Left renal pelvis (tissue), 4 donors: Measurements from ENCODE around the gene GRID2IP. TPM values are rescaled to one million over a fixed set of nuclear protein-coding genes. Genes with fewer than 3 reads are reported as not detected.
"Not testable (repeated sequence)": the region's sequence is repeated elsewhere in the genome, so short reads cannot be mapped to it uniquely, and the experiment has no call there.

Experiments
- DNase-seq, 4 donors: peaks; one replicate each; pipeline ENCODE4 v3.0.0-alpha.2; 2013; ENCODE audit warnings: low read depth in 4 of 4, low spot score in 3 of 4
- polyA plus RNA-seq, 4 donors: library from polyadenylated mRNA; unstranded; fragments of 120-200 nt; gene quantifications; one replicate each; pipeline ENCODE4 v1.2.1, GENCODE V29; 2013; ENCODE audit not compliant: insufficient read length in 4 of 4

The GRID2IP gene
- polyA plus RNA-seq, 4 donors: 0.16 to 1.2 (median 0.67) TPM

DNA sequence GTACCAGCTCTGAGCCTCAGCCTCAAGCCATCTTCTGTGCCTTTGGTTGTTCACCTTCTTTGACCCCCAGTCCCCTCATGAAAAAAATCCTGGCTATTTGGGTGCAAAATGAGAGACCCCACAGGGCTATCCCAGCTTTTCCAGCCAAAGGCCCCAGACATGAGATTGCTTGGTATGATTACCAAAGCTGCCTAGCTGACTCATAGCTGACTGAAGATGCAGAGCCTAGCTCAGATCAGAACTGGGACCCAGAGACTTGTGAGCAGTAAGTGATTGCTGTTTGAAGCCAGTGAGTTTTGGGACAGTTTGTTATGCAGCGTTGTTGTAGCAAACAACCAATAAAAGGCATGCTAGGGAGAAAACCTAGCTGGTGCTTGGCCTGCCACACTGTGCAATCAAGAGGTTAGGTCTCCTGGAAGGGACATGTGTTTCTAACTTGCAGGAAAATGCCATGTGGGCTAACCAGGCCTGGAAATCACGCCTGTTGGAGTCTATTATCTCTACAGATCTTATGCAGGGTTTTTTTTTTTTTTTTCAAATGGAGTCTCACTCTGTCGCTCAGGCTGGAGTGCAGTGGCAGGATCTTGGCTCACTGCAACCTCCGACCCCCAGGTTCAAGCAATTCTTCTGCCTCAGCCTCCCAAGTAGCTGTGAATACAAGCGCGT is 55.5 kb downstream of the GRID2IP start:
- DNase-seq: no peak

DNA sequence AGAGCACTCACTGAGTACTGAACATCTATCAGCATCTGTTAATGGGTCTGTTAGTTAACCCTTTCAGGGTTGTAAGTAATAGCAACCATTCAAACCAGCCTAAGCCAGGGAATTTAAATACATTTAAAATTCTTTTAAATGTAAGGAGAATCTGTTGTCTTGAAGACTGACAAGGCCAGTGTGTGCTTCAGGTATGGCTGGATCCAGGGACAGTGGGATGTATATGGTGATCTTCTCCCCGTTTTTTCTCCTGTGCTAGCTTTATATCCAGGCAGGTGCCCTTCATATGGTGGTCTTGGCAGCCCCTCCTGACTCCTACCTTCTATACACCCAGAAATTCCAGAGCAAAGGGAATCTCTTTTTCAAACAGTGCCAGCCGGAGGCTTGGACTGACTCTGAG is 56.9 kb downstream of the GRID2IP start:
- DNase-seq: no peak

DNA sequence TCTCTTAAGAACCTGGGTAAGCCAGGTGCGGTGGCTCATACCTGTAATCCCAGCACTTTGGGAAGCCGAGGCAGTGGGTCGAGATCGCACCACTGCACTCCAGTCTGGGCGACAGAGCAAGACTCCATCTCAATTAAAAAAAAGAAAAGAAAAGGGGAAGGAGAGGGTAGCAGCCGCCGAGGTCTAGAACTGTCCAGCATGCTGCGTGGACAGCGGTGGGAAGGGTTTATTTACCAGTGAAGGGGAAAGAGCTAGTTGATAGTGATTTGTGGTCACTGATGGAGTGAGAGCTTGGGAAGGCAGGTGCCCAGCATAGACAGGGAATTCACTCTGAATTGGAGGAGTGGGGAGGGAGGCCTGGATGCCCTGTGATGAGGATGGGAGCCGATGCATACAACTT is 60.1 kb downstream of the GRID2IP start:
- no peak for DNase-seq

DNA sequence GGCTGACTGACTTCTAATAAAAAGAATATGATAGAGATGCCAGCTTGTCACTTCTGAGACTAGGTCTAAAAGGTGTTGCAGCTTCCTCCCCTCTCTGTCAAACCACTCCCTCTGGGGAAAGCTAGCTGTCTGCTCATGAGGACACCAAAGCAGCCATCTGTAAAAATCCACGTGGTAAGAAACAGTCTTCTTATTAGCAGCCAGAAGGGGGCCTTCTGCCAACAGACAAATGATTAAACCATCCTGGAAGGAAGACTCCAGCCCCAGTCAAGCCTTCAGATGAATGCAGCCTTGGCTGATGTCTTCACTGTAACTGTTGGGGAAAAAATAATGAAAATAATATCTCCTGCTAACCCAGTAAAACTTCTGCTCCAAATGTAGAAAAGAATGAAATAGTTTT is 61.6 kb downstream of the GRID2IP start:
- no peak for DNase-seq

DNA sequence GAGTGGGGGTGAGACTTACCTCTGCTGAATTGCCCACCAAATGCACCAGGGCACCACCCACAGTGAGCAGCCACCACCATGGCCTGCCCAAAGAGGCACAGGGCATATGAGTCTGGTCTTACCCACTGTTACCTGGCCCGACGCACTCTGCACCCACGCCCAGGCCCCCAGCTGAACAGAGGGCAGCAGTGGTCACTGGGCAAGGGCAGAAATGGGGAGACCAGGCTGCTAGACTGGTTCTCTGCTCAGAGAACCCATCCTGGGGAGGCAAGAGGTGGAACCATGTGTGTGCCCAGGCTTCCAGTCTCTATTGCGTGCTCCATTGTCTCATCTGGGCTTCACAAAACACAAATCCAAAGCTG is 64.1 kb downstream of the GRID2IP start:
- DNase-seq: no peak

DNA sequence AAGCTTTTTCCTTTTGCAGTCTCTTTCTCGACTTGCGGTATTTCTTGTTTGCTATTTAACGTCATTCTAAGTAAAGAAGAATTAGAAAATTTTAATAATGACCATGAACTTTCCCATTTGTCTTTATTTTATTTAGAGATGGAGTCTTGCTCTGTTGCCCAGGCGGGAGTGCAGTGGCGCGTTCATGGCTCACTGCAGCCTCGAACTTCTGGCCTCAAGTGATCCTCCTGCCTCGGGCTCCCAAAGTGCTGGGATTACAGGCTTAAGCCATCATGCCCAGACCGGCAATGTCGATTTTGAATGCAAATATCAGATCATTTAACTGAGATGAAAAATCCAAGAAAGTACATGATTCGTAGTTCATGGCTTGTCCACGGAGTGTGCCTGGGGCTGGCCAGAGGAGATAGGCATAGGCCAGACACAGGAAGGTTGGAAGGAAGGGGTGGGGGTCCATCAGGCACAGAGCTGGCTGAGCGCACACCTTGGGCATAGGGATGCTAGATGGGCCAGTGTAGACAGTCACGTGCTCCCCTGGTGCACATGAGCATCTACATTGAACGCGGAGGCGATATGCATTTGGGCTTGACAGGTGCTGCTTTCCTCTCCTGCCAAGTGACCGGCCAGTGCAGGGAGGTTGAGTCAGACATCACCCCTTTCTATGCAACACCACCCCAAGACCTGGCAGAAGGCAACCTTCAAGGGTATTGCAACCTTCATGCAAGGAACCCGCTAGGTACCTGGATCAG is 64.7 kb downstream of the GRID2IP start:
- DNase-seq: no peak

DNA sequence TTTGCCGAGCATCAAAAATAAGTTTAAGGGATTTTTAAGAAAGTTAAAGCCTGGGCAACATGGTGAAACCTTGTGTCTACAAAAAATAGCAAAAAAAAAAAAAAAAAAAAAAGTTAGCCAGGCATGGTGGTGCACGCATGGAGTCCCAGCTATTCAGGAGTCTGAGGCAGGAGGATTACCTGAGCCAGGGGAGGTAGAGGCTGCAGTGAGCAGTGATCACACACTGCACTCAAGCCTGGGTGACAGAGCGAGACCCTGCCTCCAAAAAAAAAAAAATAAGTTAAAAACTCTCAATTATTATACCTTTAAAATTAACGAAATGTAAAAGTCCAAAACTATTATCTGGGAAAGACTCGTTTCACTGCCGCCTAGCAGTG is 68.5 kb downstream of the GRID2IP start:
- DNase-seq: no peak

DNA sequence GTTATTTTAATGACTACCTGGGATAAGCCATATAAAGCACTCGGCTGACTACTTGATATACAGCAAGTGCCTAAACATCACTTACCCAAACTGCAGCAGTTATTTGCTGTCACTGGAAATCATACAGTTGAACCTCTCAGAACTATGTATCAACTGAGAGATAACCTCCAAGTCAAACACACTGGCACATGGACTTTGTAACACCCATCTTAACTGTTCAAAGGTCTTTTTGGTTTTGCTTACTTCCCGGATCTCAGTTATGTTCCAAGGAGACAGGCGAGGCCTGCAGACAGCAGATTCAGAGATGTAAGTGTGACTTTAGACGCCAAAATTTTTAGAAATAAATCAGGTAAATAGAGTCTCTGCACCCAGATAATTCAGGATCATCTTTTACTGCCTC is 69.0 kb downstream of the GRID2IP start:
- DNase-seq: no peak

DNA sequence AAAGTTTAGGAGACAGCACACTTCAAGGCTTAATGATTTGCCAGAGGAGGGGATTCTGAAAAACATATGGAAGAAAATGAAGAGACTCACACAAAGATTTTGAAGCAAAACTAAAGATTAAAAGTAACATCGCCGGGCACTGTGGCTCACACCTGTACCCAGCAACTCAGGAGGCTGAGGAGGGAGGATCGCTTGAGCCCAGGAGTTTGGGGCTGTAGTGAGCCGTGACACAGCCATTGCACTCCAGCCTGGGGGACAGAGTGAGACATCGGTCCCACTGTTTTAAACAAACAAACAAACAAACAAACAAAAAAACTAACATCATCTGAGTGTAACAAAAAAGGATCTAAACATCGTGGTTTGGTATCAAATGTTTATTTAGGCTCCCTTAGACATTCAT is 69.8 kb downstream of the GRID2IP start:
- no peak for DNase-seq

DNA sequence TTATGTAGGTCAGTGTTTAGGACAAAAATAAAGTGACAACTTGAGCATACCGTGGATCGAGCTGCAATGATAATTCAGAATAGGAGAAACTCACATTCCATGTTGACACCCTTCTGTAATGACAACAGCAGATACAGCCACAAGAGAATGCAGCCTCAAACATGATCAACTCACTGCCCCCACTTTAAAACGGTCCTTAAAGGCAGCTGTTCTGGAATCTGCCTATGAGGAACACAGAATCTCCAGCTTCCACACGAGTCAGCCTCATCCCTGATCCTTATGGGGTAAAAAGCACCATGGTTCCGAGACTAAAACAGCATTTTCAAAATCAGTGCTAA is 71.0 kb downstream of the GRID2IP start:
- no peak for DNase-seq

DNA sequence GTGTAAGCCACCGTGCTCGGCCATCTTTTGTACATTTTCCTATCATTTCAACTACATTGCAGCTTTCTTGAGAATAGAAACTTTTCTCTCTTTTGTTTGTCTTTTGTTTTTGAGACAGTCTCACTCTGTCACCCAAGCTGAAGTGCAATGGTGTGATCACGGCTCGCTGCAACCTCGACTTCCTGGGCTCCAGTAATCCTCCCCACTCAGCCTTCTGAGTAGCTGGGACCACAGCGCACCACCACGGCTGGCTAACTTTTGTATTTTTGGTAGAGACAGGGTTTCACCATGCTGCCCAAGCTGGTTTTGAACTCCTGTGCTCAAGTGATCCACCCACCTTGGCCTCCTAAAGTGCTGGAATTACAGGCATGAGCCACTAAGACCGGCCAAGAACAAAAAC is 72.2 kb downstream of the GRID2IP start:
- no peak for DNase-seq

DNA sequence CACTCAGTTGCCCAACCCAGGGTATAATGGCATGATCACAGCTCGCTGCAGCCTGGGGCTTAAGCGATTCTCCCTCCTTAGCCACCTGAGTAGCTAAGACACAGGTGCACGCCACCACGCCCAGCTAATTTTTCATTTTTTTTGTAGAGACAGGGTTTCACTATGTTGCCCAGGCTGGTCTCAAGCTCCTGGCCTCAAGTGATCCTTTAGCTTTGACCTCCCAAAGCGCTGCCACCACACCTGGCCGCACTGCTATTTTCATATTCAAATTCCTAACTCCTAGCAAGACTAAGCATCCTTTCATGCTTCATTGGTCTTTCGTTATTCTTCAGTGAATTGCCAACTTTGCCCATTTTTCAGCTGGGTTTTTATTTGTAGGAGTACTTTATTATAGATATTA is 73.1 kb downstream of the GRID2IP start:
- no peak for DNase-seq

DNA sequence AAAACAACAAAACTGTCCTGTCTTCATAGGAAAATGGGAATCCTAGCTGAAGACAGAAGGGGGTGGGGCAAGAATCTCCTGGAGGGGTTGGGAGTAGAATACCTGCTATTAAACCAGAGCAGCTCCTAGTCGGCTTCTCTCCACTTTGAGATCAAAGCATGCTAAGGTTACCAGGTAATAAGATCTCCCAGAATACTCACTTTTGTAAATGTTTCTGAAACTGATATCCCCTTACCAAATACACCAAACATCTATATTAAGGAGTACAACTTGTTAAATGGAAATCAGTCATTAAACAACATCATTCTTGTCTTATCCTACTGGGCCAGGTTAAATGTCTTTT is 74.0 kb downstream of the GRID2IP start:
- DNase-seq: no peak

DNA sequence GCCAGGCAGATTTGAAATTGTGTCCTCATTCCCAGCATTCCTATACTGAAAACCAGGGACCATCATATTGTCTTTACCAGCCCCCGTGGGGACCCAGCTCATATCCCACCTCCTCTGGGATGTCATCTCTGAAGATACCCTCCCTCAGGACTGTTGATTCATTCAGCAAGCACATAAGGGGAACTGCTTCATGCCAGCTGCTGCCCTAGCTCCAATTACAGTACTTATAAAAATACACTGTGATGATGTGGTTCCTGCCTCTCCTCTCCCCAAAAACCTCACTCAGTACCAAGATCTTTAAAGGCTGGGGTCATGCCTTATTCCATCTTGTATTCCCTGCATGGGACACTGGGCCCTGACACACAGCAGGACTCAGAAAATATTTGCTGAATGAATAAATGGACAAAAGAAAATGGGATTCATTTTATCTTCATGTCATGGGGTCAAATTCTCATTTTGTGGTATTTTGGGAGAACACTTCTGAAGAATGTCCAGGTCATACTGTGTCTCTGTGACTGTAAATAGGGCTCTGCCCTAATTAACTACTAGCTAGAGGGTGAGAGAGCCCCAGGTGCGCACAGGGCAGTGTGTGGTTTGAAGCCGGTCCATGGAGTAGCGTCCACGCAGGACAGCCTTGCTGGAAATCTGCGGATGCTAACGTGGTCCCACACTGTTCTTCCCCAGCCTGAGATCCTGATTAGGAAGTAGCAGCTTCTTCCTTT is 74.5 kb downstream of the GRID2IP start:
- no peak for DNase-seq

DNA sequence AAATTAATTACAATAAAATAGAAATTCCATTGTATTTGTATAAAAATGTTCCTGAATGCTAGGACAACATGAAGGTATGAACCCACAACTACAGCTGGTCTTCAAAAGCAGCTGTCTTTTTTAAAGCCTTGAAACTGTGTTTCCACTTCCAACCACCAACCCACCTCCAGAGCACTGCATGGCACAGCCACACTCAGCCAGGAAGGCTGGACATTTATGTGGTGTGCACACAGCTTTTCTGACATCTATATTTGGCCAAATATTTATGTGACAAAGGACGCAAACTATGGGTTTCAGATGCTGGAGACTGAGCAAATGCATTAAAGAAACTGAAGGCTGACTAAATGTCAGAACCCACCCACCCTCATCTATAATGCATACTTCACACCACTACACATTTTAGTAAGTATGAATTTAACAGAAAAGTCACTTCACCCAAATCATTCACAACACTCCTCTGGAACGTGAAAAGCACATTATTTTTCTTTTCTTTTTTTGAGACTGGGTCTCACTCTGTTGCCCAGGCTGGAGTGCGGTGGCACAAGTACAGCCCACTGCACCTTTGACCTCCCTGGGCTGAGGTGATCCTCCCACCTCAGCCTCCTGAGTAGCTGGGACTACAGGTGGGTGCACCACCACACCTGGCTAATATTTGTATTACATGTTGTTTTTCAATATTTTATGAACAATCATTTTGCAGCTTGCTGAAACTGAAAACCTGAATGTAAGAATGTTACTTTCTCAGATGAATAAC is 75.7 kb downstream of the GRID2IP start:
- no peak for DNase-seq

DNA sequence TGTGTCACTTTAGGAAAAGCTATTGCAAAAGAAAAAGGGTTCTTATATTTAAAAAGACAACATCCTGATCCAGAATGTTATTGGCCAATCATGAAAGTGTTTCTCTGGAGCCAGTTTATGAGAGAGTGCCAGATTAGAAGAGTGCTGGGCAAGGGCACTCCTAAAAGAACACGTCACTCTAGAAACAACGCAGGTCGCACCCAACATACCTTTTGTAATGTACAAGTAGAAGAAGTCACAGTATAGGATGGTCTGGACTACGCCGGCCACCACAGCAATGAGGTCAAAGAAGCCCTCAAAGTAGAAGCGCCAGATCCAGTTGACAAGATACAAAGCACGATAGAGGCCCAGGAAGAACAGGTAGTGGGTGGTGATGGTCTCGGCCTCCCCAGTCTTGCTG is 85.4 kb downstream of the GRID2IP start:
- no peak for DNase-seq

DNA sequence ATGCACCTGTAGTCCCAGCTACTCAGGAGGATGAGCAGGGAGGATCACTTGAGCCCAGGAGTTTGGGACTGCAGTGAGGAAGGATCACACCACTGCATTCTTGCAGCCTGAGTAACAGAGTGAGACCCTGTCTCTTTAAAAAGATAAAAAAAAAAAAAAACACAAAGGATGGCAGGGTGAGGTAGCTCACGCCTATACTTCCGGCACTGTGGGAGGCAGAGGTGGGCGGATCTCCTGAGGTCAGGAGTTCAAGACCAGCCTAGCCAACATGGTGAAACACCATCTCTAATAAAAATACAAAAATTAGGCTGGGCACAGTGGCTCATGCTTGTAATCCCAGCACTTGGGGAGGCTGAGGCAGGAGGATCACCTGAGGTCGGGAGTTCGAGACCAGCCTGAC is 87.7 kb downstream of the GRID2IP start:
- not testable (repeated sequence) for DNase-seq

DNA sequence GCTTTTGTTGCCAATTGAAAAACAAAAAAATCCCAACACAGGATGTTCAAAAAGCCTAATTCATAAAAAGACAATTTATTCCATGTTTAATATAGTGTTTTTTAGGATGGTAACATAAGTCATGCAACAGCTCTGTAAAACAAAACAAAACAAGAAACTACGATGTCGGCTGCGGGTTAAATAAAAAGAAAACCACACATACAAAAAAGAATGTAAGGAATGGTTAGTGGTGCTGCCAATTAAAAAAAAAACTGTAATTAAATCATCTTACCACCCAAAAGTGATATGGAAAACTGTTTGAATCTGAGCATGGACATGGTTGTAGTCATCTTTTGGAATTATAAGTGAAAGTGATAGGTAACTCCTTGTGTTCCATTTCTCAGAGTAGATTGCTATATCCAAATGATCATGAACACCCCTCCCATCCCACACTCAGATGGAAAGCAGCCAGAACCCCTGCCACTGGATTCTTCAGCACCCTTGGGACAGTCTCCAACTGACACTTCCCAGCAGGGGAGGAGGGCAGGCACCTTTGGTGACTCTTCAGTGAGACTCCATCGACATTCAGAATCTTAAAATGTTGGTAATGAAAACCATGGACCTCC is 89.2 kb downstream of the GRID2IP start:
- DNase-seq: no peak

DNA sequence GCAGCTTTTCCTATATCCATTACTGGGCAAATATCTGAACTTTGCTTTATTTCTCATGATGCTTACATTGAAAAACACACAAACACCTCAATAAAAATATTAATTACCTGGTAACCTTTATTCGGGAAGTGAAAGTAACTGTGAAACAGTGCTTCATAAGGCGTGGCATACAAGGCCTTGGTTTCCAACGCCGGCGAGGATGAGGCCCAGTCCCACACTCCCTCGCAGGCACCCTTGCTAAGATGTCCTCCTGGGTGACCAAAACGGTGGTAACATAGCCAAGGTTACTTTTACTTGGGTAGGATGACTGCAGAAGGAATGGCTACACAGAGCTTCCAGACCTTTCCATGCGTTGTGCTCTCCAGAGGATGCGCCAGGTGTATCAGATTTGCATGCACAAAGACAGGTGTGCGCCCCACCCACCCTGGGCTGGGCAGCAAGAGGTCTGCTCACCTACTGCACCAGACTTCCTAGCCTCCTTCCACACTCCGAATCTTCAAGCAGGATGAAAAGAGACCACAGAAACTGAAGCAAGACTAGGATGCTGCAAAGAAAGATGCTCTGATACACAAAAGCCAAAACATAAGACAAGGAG is 90.2 kb downstream of the GRID2IP start:
- DNase-seq: no peak

DNA sequence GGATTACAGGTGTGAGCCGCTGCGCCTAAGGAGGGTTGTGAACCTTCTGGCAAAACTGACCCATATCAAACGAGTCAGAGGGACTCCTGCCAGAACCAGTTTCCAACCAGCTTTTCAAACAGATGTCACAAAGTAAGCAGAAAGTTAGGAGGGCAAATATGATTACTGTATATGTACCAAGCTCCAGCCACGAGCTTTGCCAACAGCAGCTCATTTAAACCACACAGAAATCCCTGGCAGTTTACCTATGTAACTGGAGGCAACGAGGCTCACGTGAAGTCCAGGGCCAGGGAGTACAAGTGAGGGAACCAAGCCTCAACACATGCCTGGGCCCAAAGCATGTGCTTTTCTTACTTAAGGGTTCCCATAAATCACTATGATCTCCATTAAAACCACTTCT is 91.0 kb downstream of the GRID2IP start:
- DNase-seq: no peak

DNA sequence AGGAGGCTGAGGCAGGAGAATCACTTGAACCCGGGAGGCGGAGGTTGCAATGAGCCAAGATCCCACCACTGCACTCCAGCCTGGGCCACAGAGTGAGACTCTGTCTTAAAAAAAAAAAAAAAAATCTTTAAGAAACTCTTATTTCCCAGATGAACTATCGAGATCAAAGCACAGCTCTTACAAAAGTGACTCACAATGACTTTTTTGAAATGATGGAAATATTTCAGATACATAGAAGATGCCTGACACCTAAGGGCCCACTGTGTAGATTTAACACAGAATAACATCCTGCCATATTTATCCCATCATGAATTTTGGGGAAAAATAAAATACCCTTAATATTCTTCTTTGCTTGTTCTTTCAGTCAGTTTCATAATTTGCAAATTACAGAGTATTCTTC is 92.6 kb downstream of the GRID2IP start:
- DNase-seq: not testable (repeated sequence)
